GM10266 (cell line): ENCODE results near the gene EIF4E.

ENCODE experiments used
- DNase-seq: peaks from one replicate; pipeline ENCODE4 v3.0.0; 2012; ENCODE audit errors: extremely low spot score
- TF ChIP-seq, protein P1 (sequence below): IDR thresholded peaks from 2 replicates; pipeline ENCODE4 v1.5.1; 2012; ENCODE audit warnings: mild to moderate bottlenecking, low read depth; ENCODE audit not compliant: control insufficient read depth, insufficient read depth; ENCODE audit errors: missing control alignments

The EIF4E gene

GRCh38 chr4:98909646-98910401 is 19.1 kb downstream of the EIF4E start:
- DNase-seq, result no peak

DNA sequence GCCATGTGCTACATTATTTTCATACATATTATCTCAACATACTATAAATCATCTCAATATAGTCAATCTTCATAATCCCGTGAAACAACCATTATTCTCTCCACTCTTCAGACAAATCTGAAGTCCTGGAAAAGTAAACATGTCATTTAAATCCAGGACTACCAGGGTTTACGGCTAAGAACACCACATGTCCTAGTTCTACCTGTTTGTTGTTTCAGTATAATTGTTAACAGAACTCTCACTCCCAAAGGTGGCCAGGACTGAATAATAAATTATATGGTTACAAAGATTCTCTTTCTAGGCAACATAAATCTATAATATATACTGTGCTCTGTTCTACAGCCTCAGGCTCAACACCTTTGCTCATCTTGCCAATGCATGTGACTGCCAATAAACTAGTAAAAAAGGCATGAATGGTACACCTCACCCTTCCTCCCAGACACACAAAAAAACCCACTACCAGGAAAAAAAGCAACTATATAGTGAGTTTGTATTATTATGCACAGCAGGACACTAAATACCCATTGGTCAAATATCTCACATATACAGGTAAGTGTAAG is 20.1 kb downstream of the EIF4E start:
- TF ChIP-seq, protein P1, sequence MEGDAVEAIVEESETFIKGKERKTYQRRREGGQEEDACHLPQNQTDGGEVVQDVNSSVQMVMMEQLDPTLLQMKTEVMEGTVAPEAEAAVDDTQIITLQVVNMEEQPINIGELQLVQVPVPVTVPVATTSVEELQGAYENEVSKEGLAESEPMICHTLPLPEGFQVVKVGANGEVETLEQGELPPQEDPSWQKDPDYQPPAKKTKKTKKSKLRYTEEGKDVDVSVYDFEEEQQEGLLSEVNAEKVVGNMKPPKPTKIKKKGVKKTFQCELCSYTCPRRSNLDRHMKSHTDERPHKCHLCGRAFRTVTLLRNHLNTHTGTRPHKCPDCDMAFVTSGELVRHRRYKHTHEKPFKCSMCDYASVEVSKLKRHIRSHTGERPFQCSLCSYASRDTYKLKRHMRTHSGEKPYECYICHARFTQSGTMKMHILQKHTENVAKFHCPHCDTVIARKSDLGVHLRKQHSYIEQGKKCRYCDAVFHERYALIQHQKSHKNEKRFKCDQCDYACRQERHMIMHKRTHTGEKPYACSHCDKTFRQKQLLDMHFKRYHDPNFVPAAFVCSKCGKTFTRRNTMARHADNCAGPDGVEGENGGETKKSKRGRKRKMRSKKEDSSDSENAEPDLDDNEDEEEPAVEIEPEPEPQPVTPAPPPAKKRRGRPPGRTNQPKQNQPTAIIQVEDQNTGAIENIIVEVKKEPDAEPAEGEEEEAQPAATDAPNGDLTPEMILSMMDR, result no peak
- DNase-seq, result no peak

More at GRCh38 chr4:98909646-98910401, 19.1 kb downstream of the EIF4E start:
- TF ChIP-seq, protein P1, result no peak

- TF ChIP-seq, protein P1, result no peak
- DNase-seq, result no peak
These were observed 20.8 kb downstream of the EIF4E start for GRCh38 chr4:98908182-98908581.

GRCh38 chr4:98905839-98906238 is 23.1 kb downstream of the EIF4E start:
- DNase-seq, result no peak
- TF ChIP-seq, protein P1, result no peak

- TF ChIP-seq, protein P1, result no peak
- DNase-seq, result no peak
These were observed 23.6 kb downstream of the EIF4E start for GRCh38 chr4:98905297-98905696.

DNA sequence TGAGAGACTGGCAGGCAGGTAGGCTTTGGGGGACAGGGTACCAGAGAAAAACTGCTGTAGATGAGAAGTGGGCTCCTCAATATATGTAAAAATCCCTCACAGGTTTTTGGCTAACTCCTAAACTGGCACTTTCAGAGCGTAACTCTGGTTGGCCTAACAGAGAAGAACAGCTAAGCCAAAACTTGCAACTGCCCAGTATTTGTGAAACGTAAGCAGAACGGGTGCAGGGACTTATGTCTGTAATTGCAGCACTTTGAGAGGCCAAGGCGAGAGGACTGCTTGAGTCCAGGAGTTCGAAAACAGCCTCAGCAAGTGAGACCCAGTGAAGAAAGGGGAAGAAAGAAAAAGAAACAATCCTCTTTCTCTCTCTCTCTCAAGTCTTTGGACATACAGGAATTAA is 25.0 kb downstream of the EIF4E start:
- DNase-seq, result no peak
- TF ChIP-seq, protein P1, result no peak

- TF ChIP-seq, protein P1, result no peak
- no peak for DNase-seq
These were observed 25.4 kb downstream of the EIF4E start for GRCh38 chr4:98903561-98903960.
